Stomach smooth muscle (tissue), 2 donors: ENCODE measurements around the gene PLCB4.

ENCODE experiments used
- H3K27ac ChIP-seq: one replicate; pipeline ENCODE4 v1.7.0; 2013; ENCODE audit warnings: mild to moderate bottlenecking, low read length, inconsistent platforms
- H3K27me3 ChIP-seq, 2 donors: one replicate each; pipeline ENCODE4 v1.7.0; 2013; ENCODE audit warnings: low read length in 2 of 2; ENCODE audit not compliant: insufficient read depth in 2 of 2, control insufficient read depth in 1 of 2
- H3K36me3 ChIP-seq, 2 donors: one replicate each; pipeline ENCODE4 v1.7.0; 2013; ENCODE audit warnings: low read length in 2 of 2; ENCODE audit not compliant: control insufficient read depth in 2 of 2, insufficient read depth in 2 of 2
- H3K4me1 ChIP-seq: one replicate; pipeline ENCODE4 v1.7.0; 2013; ENCODE audit warnings: low read length; ENCODE audit not compliant: control insufficient read depth, insufficient read depth
- H3K4me3 ChIP-seq, 2 donors: one replicate each; pipeline ENCODE4 v1.7.0; 2013; ENCODE audit warnings: low read length in 2 of 2
- H3K9ac ChIP-seq, 2 donors: one replicate each; pipeline ENCODE4 v1.7.0; 2013; ENCODE audit warnings: low read length in 2 of 2, mild to moderate bottlenecking in 1 of 2
- H3K9me3 ChIP-seq, 2 donors: one replicate each; pipeline ENCODE4 v1.7.0; 2013; ENCODE audit warnings: low read length in 2 of 2; ENCODE audit not compliant: control insufficient read depth in 2 of 2
- donor health status: healthy.
- donor health status: Pancreatic carcinoma.

Gene PLCB4

DNA sequence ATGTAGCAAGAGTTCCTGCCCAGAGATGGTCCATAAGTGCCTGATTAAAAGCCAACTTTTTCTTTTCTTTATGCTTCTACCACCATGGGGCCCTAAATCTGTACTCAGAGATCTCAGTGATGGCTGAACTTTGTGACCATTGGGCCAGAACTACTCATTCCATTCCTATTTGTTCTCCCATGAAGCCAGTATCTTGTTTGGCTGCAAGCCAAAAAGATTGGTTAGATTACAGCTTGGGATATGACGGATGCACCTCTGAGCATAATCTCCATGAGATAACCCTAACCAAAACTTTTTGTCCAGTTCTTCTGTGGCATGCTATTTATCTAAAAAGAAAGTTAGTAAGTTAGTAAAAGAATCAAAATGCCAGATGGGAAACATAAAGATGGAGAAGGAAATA, 72.2 kb downstream of the PLCB4 start:
- H3K36me3 ChIP-seq, result no peaks in the 10 kb centered on the region
- peaks cover 0 to 8% of the 10 kb centered on the region in 2 donors for H3K9me3 ChIP-seq
- H3K9ac ChIP-seq, result no peak overlapping the region
- H3K4me3 ChIP-seq, result no peak overlapping the region
- no peaks in the 10 kb centered on the region for H3K4me1 ChIP-seq
- no peaks in the 10 kb centered on the region for H3K27me3 ChIP-seq
- H3K27ac ChIP-seq, result no peak overlapping the region

DNA sequence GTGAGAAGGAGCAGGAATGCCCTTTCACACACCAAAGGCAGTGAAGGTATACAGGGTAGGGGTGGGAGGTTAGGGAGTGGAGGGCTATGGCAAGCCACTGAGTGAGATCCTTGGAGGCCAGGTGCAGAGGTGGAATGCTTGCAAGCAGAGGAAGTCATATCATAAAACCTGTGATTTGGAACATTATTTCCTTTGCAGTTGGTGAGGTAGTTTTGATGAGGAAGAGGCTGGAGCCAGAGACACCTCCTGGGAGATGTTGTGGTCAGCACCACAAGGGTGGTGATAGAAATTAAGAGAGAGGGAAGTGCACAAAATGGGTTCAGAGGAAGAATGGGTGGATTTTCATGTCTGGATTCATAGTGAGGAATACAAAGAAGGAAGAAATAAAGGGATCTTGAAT, 73.0 kb downstream of the PLCB4 start:
- H3K27ac ChIP-seq, result no peak overlapping the region
- no peaks in the 10 kb centered on the region for H3K27me3 ChIP-seq
- H3K9me3 ChIP-seq, result peaks cover 0 to 8% of the 10 kb centered on the region in 2 donors
- no peak overlapping the region for H3K9ac ChIP-seq
- H3K36me3 ChIP-seq, result no peaks in the 10 kb centered on the region
- H3K4me3 ChIP-seq, result no peak overlapping the region
- H3K4me1 ChIP-seq, result no peaks in the 10 kb centered on the region

DNA sequence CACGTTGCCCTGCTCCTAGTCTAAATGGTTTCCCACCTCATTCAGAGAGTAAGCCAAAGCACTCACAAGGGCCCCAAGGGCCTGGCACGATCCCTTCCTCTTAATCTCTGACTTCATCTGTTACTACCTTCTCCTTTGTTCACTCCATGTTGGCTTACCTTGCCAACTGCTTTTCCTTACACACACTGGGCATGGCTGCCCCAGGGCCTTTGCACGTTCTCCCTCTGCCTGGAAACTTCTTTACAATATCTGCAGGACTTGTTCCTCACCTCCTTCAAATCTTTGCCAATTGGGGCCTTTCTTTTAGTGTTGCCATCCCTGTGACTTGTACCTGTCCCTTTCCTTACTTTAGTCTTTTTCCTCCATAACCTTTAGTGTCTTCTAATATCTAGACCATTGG, 73.9 kb downstream of the PLCB4 start:
- H3K27me3 ChIP-seq, result no peaks in the 10 kb centered on the region
- no peak overlapping the region for H3K27ac ChIP-seq
- H3K36me3 ChIP-seq, result no peaks in the 10 kb centered on the region
- no peak overlapping the region for H3K4me3 ChIP-seq
- H3K9me3 ChIP-seq, result peaks cover 0 to 8% of the 10 kb centered on the region in 2 donors
- peaks cover 3% of the 10 kb centered on the region for H3K4me1 ChIP-seq
- H3K9ac ChIP-seq, result no peak overlapping the region

DNA sequence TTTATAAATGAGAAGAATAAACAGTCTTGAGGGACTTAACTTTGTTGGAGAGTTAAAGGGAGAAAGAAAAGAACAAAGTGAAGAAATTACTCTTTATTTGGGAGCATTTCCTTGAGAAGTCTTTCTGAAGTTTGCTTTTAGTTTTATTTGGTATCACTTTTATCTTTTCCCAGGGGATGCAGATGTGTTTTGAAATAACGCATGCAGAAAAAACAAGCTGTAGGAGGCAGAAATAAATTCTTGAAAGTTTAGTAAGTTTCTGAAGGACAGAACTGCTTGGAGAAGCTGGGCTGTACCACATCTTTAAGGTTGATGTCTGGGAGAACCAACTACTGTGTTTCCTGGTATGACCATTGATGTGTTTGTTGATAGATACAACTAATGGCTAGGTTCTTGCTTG, 75.0 kb downstream of the PLCB4 start:
- H3K9me3 ChIP-seq, result peaks cover 0 to 8% of the 10 kb centered on the region in 2 donors
- no peak overlapping the region for H3K9ac ChIP-seq
- H3K4me1 ChIP-seq, result peaks cover 3% of the 10 kb centered on the region
- no peak overlapping the region for H3K4me3 ChIP-seq
- H3K27ac ChIP-seq, result no peak overlapping the region
- no peaks in the 10 kb centered on the region for H3K36me3 ChIP-seq
- no peaks in the 10 kb centered on the region for H3K27me3 ChIP-seq

DNA sequence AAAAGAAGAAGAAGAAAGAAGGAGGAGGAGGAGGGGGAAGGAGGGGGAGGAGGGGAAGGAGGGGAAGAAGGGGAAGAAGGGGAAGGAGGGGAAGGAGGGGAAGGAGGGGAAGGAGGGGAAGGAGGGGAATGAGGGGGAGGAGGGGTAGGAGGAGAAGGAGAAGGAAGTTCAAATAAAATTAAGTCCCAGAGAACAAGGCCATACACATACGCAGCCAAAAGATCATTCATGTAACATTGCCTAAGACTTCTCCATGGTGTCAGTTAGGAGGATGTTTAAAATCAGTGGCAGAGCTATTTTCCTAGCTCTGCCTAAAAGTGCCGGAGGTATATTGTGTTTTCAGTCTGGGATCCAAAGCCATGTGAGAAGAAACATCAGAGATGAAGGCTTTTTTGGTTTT, 75.8 kb downstream of the PLCB4 start:
- H3K9ac ChIP-seq, result no peak overlapping the region
- no peaks in the 10 kb centered on the region for H3K27me3 ChIP-seq
- peaks cover 3% of the 10 kb centered on the region for H3K4me1 ChIP-seq
- peaks cover 0 to 2% of the 10 kb centered on the region in 2 donors for H3K9me3 ChIP-seq
- no peak overlapping the region for H3K4me3 ChIP-seq
- no peaks in the 10 kb centered on the region for H3K36me3 ChIP-seq
- no peak overlapping the region for H3K27ac ChIP-seq

DNA sequence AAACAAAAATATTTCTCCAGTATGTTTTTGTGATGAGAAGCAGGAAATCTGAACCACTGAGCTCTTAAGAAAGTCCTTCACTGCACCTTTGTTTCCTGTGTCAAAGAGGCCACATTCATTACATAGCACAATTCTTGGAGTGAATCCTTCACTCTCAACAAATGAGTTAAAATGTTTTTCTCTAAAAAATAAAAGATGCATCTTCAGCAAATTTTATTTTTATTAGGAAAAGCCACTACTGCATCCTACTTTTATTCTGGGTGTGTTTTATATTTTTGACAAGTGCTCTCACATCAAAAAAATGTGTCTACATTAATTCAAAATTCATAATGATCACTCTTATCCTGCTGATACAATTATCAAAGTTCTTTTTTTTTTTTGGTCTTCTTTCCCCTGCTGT, 76.3 kb downstream of the PLCB4 start:
- H3K27ac ChIP-seq, result no peak overlapping the region
- H3K9ac ChIP-seq, result no peak overlapping the region
- no peaks in the 10 kb centered on the region for H3K27me3 ChIP-seq
- no peak overlapping the region for H3K4me3 ChIP-seq
- H3K9me3 ChIP-seq, result no peaks in the 10 kb centered on the region
- H3K36me3 ChIP-seq, result no peaks in the 10 kb centered on the region
- H3K4me1 ChIP-seq, result peaks cover 3% of the 10 kb centered on the region

DNA sequence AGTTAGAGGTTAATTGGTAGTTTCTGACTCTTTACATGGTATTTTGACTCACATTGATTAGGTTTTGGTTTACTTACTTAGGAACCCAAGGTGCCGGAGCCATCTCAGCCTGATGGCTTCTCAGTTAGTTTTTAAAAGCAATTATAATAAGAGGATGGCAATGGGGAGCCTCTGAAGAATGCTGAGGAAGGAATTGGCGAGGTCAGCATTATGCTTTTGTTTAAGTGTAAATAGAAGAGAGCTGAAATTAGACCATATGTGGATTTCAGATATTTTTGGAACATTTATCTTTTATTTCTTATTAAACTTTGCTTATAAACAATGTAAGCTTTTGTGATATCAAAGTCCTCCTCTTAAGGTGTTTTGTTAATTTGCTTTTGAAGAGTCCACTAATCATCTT, 77.8 kb downstream of the PLCB4 start:
- Histone ChIP-seq H3K27ac (no peak overlapping the region), H3K36me3 (no peaks in the 10 kb centered on the region), H3K9me3 (no peaks in the 10 kb centered on the region), H3K4me3 (no peak overlapping the region), H3K27me3 (no peaks in the 10 kb centered on the region), H3K9ac (no peak overlapping the region), H3K4me1 (peaks cover 3% of the 10 kb centered on the region)

DNA sequence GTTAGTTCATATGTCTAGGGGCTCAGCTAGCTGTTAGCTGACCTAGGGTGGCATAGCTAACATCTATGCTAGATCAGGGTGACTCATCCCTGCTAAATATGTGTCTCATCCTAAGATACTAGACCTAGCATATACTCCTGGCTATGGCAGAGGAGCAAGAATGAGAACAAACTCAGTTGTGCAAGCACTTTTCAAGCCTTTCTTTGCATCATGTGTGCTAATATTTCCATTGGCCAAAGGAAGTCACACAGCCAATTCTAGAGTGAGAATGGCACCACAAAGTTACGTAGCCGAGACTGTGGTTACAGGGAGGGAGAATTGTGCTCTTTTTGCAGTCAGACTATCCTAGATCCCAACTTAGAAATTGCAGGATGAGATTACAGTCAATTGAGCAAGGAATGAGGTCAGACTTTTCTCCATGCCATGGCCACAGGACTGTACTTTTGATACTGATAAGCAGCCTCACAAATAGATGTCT, 78.7 kb downstream of the PLCB4 start:
- Histone ChIP-seq H3K4me1 (peaks cover 3% of the 10 kb centered on the region), H3K27me3 (no peaks in the 10 kb centered on the region), H3K9ac (no peak overlapping the region), H3K27ac (no peak overlapping the region), H3K4me3 (no peak overlapping the region), H3K9me3 (no peaks in the 10 kb centered on the region), H3K36me3 (no peaks in the 10 kb centered on the region)

DNA sequence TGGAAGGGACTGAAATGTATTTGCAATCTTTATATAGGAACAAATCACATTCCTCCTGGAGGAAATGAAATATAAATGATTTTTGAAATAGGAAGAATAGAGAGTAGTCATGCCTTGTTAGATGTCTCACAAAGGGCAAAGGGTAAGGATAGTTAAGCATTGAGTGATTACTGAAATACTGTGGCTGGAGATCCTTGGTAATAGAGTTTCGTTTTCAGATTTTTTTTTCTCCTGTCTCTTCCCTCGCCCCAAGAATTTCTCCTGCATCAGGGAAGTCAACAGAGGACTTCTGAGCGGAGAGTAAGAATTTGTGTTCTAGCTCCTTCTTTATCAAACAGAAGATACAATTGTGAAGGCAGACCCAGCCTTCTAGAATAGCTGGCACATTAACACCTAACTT, 79.4 kb downstream of the PLCB4 start:
- Histone ChIP-seq H3K4me1 (peaks cover 3% of the 10 kb centered on the region), H3K9ac (no peak overlapping the region), H3K36me3 (no peaks in the 10 kb centered on the region), H3K4me3 (no peak overlapping the region), H3K9me3 (no peaks in the 10 kb centered on the region), H3K27me3 (no peaks in the 10 kb centered on the region), H3K27ac (no peak overlapping the region)

DNA sequence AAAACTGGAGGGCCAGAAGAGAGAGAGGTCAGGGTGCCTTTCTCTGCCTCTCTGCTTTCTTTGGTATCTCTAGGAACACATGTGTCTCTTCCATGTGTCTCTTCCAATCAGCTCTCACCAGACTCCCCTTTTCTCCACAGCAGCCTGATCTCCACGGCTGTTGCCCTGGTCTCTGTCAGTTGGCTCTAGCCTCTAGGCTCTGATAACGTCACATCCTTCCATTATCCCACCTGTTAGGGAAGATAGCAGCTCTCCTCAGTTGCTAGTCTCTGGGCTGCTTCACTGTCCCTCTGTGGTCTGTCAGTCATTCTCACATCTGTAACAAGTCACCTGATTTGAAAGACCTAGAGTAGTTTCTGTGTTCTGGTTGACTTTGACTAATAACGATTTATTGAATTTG, 80.2 kb downstream of the PLCB4 start:
- no peak overlapping the region for H3K9ac ChIP-seq
- no peak overlapping the region for H3K27ac ChIP-seq
- peaks cover 3% of the 10 kb centered on the region for H3K4me1 ChIP-seq
- no peaks in the 10 kb centered on the region for H3K27me3 ChIP-seq
- H3K36me3 ChIP-seq, result no peaks in the 10 kb centered on the region
- no peak overlapping the region for H3K4me3 ChIP-seq
- no peaks in the 10 kb centered on the region for H3K9me3 ChIP-seq

DNA sequence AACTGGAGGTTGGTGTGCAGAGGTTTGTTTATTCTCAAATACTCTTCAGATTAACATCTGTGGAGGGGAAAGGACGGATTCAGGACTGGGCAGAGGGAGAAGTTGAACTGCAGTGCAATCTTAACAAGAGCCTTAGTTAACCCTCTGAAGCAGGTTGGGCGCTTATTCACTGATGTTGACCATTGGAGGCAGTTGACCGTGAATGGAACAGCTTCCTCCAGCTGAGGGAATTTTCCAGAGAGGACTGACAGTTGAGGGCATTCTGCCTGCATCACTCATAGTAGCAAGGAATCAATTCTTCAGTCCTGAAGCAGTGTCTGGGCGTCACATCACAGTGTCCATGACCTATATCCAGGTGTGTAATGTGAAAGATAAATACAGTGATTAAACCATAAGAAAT, 80.9 kb downstream of the PLCB4 start:
- Histone ChIP-seq H3K36me3 (no peaks in the 10 kb centered on the region), H3K4me3 (no peak overlapping the region), H3K27me3 (no peaks in the 10 kb centered on the region), H3K9ac (no peak overlapping the region), H3K4me1 (peaks cover 3% of the 10 kb centered on the region), H3K27ac (no peak overlapping the region), H3K9me3 (no peaks in the 10 kb centered on the region)
